ENCODE data around the gene FXYD3. TPM values are rescaled to one million over a fixed set of nuclear protein-coding genes. Genes with fewer than 3 reads are reported as not detected.

FXYD3 gene
- total RNA-seq, 1 donor from 2014 or later: 17.3 TPM

GRCh38 chr19:35140207-35140961 is 24.8 kb downstream of the FXYD3 start:
- Mint-ChIP-seq H3K4me1 (ENCODE audit: low read depth) (peaks cover 16% of the 10 kb centered on the region), H3K36me3 (ENCODE audit: insufficient read depth) (no peaks in the 10 kb centered on the region), H3K27ac (no peak overlapping the region), H3K9me3 (ENCODE audit: low read depth) (no peaks in the 10 kb centered on the region), H3K27me3 (peaks cover 53% of the 10 kb centered on the region), H3K4me3 (ENCODE audit: low read depth) (no peak overlapping the region)
- TF ChIP-seq, protein P1, sequence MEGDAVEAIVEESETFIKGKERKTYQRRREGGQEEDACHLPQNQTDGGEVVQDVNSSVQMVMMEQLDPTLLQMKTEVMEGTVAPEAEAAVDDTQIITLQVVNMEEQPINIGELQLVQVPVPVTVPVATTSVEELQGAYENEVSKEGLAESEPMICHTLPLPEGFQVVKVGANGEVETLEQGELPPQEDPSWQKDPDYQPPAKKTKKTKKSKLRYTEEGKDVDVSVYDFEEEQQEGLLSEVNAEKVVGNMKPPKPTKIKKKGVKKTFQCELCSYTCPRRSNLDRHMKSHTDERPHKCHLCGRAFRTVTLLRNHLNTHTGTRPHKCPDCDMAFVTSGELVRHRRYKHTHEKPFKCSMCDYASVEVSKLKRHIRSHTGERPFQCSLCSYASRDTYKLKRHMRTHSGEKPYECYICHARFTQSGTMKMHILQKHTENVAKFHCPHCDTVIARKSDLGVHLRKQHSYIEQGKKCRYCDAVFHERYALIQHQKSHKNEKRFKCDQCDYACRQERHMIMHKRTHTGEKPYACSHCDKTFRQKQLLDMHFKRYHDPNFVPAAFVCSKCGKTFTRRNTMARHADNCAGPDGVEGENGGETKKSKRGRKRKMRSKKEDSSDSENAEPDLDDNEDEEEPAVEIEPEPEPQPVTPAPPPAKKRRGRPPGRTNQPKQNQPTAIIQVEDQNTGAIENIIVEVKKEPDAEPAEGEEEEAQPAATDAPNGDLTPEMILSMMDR (IDR thresholded peaks at IDR 0.05; ENCODE audit: unreplicated experiment): no peak
- DNase-seq (ENCODE audit: low spot score, unreplicated experiment): no peak

GRCh38 chr19:35140962-35141836 is 25.6 kb downstream of the FXYD3 start:
- Mint-ChIP-seq H3K4me3 (ENCODE audit: low read depth) (no peak overlapping the region), H3K27me3 (peaks cover 58% of the 10 kb centered on the region), H3K27ac (no peak overlapping the region), H3K36me3 (ENCODE audit: insufficient read depth) (no peaks in the 10 kb centered on the region), H3K4me1 (ENCODE audit: low read depth) (peaks cover 14% of the 10 kb centered on the region), H3K9me3 (ENCODE audit: low read depth) (no peaks in the 10 kb centered on the region)
- TF ChIP-seq, protein P1 (IDR thresholded peaks at IDR 0.05; ENCODE audit: unreplicated experiment): peak; percentile 29
- DNase-seq (ENCODE audit: low spot score, unreplicated experiment): peak; percentile 70

DNA sequence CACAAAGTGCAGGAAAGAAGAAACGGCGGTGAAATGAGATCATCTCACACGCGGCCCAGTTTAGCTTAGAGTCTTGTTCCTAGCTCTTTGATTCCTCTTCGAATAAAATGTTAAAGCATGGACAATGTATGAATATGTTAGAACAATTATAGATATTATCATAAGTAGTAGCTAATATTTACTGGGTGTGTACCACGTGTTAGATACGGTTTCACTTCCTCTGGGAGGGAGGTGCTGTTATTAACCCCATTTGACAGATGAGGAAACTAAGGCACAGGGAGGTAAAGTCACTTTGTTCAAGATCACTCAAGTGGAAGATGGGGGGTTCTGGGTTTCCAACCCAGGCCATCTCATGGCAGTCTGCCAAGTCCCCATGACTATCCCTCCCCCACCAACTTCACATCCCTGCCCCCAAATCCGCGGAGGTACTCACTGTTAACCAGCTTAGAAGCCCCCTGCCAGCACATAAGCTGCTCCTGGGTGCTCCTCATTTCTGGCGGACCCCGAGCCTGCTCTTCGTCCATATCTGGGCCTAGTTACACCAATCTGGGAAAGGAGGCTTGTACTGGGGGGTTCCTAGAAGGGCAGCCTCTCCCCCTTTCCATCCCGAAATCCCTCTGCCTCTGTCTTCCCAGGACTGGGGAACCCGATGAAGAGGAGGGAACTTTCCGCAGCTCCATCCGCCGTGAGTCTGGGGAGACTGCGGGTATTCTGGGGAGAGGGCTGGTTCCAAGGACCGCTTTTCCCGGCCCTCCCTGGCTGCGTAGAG is 26.4 kb downstream of the FXYD3 start:
- H3K27me3 Mint-ChIP-seq: peaks cover 62% of the 10 kb centered on the region
- no peak overlapping the region for H3K27ac Mint-ChIP-seq
- H3K36me3 Mint-ChIP-seq (ENCODE audit: insufficient read depth): no peaks in the 10 kb centered on the region
- no peaks in the 10 kb centered on the region for H3K9me3 Mint-ChIP-seq (ENCODE audit: low read depth)
- DNase-seq (ENCODE audit: low spot score, unreplicated experiment): no peak
- H3K4me1 Mint-ChIP-seq (ENCODE audit: low read depth): peaks cover 14% of the 10 kb centered on the region
- no peak overlapping the region for H3K4me3 Mint-ChIP-seq (ENCODE audit: low read depth)
- TF ChIP-seq, protein P1 (IDR thresholded peaks at IDR 0.05; ENCODE audit: unreplicated experiment): no peak

- H3K27me3 Mint-ChIP-seq: peaks cover 65% of the 10 kb centered on the region
- DNase-seq (ENCODE audit: low spot score, unreplicated experiment): peak; percentile 49
- no peaks in the 10 kb centered on the region for H3K9me3 Mint-ChIP-seq (ENCODE audit: low read depth)
- H3K27ac Mint-ChIP-seq: no peak overlapping the region
- no peaks in the 10 kb centered on the region for H3K36me3 Mint-ChIP-seq (ENCODE audit: insufficient read depth)
- H3K4me1 Mint-ChIP-seq (ENCODE audit: low read depth): peaks cover 9% of the 10 kb centered on the region
- H3K4me3 Mint-ChIP-seq (ENCODE audit: low read depth): no peak overlapping the region
- TF ChIP-seq, protein P1 (IDR thresholded peaks at IDR 0.05; ENCODE audit: unreplicated experiment): peak; percentile 66
These were observed 27.1 kb downstream of the FXYD3 start for GRCh38 chr19:35142606-35143230.

Data from progenitor cell of endocrine pancreas (in vitro differentiated cells).